ENCODE results near the gene NRXN3.
"Not testable (repeated sequence)": the region's sequence is repeated elsewhere in the genome, so short reads cannot be mapped to it uniquely, and the experiment has no call there.

NRXN3 gene

GRCh38 chr14:78487573-78487972 lies 317.4 kb downstream of the NRXN3 start:
- DNase-seq, ATAC-seq: not testable (repeated sequence)

GRCh38 chr14:78488938-78489337 lies 318.8 kb downstream of the NRXN3 start:
- ATAC-seq (no peak), DNase-seq (no peak)

- ATAC-seq (no peak), DNase-seq (no peak)
These were observed 320.9 kb downstream of the NRXN3 start for GRCh38 chr14:78491048-78491447.

GRCh38 chr14:78498062-78498595 lies 328.0 kb downstream of the NRXN3 start:
- DNase-seq (no peak), ATAC-seq (no peak)

GRCh38 chr14:78501909-78502308 lies 331.7 kb downstream of the NRXN3 start:
- no peak for DNase-seq
- ATAC-seq, result no peak

- DNase-seq (no peak), ATAC-seq (no peak)
These were observed 337.9 kb downstream of the NRXN3 start for GRCh38 chr14:78508023-78508422.

- DNase-seq (no peak), ATAC-seq (no peak)
These were observed 339.3 kb downstream of the NRXN3 start for GRCh38 chr14:78509516-78509915.

- ATAC-seq, result no peak
- no peak for DNase-seq
These were observed 341.8 kb downstream of the NRXN3 start for GRCh38 chr14:78512021-78512420.

- peak; percentile 21 for DNase-seq
- ATAC-seq, result no peak
These were observed 349.7 kb downstream of the NRXN3 start for GRCh38 chr14:78519863-78520262.

- no peak for DNase-seq
- ATAC-seq, result no peak
These were observed 354.0 kb downstream of the NRXN3 start for GRCh38 chr14:78524196-78524595.

GRCh38 chr14:78524766-78525165 lies 354.6 kb downstream of the NRXN3 start:
- no peak for DNase-seq
- ATAC-seq, result no peak

GRCh38 chr14:78530078-78530477 lies 359.9 kb downstream of the NRXN3 start:
- DNase-seq, result peak; percentile 5
- ATAC-seq, result no peak

GRCh38 chr14:78534141-78534540 lies 364.0 kb downstream of the NRXN3 start:
- ATAC-seq, result no peak

GRCh38 chr14:78535041-78535440 lies 364.9 kb downstream of the NRXN3 start:
- ATAC-seq (no peak), DNase-seq (no peak)

More at GRCh38 chr14:78534141-78534540, 364.0 kb downstream of the NRXN3 start:
- DNase-seq, result no peak

GRCh38 chr14:78541788-78542187 lies 371.6 kb downstream of the NRXN3 start:
- ATAC-seq, DNase-seq: not testable (repeated sequence)

GRCh38 chr14:78543433-78543832 lies 373.3 kb downstream of the NRXN3 start:
- no peak for ATAC-seq

GRCh38 chr14:78561074-78561473 lies 390.9 kb downstream of the NRXN3 start:
- DNase-seq, result no peak
- ATAC-seq, result no peak

More at GRCh38 chr14:78543433-78543832, 373.3 kb downstream of the NRXN3 start:
- no peak for DNase-seq

- peak; percentile 75 for DNase-seq
- ATAC-seq, result peak; percentile 78
These were observed 396.1 kb downstream of the NRXN3 start for GRCh38 chr14:78566026-78566858.

GRCh38 chr14:78566859-78567172 lies 396.6 kb downstream of the NRXN3 start:
- ATAC-seq (no peak), DNase-seq (no peak)

- no peak for ATAC-seq
- DNase-seq, result no peak
These were observed 397.2 kb downstream of the NRXN3 start for GRCh38 chr14:78567343-78567742.

- ATAC-seq, DNase-seq: not testable (repeated sequence)
These were observed 403.6 kb downstream of the NRXN3 start for GRCh38 chr14:78573736-78574135.

- ATAC-seq, result no peak
- DNase-seq, result no peak
These were observed 406.4 kb downstream of the NRXN3 start for GRCh38 chr14:78576437-78577166.

GRCh38 chr14:78581229-78581628 lies 411.1 kb downstream of the NRXN3 start:
- DNase-seq, result no peak
- ATAC-seq, result no peak

Measured in stimulated activated naive CD8-positive, alpha-beta T cell treated with anti-CD3 and anti-CD28 coated beads, Interleukin-15, Interleukin-2, amounts not matched to agents 100 U/mL and 50 U/mL, for 24 hours (primary cell).